ENCODE measurements around the gene NLGN4X.

DNA sequence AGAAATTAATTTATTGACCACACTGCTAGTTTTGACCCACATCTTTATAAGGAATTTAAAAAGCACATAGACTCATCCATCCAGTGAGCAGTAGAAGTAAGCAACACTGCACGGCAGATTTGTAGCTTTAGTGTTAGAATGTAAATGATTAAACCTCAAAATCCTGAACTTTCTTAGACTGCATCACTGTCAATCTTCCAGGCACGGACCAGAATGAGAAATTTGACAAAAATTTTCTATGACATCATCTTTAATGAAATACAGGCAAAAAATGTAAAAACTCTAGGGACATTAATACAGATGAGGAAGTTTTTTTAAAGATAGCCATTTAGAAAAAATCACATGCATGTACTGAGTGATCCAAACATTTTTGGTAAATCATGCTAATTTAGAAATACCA lies 29.2 kb downstream of the NLGN4X start:
- TF ChIP-seq POLR2A (IDR thresholded peaks at IDR 0.05) (no peak), POLR2AphosphoS5 (IDR thresholded peaks at IDR 0.05) (no peak), EP300 (IDR thresholded peaks at IDR 0.05) (no peak)
- TF ChIP-seq, protein P1, sequence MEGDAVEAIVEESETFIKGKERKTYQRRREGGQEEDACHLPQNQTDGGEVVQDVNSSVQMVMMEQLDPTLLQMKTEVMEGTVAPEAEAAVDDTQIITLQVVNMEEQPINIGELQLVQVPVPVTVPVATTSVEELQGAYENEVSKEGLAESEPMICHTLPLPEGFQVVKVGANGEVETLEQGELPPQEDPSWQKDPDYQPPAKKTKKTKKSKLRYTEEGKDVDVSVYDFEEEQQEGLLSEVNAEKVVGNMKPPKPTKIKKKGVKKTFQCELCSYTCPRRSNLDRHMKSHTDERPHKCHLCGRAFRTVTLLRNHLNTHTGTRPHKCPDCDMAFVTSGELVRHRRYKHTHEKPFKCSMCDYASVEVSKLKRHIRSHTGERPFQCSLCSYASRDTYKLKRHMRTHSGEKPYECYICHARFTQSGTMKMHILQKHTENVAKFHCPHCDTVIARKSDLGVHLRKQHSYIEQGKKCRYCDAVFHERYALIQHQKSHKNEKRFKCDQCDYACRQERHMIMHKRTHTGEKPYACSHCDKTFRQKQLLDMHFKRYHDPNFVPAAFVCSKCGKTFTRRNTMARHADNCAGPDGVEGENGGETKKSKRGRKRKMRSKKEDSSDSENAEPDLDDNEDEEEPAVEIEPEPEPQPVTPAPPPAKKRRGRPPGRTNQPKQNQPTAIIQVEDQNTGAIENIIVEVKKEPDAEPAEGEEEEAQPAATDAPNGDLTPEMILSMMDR (IDR thresholded peaks at IDR 0.05): no peak

Data from upper lobe of left lung (tissue), 4 donors.